GM21381 (cell line): ENCODE measurements around the gene PRAC1.
"Not testable (repeated sequence)": the region's sequence is repeated elsewhere in the genome, so short reads cannot be mapped to it uniquely, and the experiment has no call there.

Experiments used
- ATAC-seq: cut with Tn5 transposase; IDR thresholded peaks from one replicate; pipeline ENCODE4 v1.9.1; 2021; ENCODE audit warnings: mild to moderate bottlenecking, moderate library complexity; ENCODE audit not compliant: unreplicated experiment

Gene PRAC1

DNA sequence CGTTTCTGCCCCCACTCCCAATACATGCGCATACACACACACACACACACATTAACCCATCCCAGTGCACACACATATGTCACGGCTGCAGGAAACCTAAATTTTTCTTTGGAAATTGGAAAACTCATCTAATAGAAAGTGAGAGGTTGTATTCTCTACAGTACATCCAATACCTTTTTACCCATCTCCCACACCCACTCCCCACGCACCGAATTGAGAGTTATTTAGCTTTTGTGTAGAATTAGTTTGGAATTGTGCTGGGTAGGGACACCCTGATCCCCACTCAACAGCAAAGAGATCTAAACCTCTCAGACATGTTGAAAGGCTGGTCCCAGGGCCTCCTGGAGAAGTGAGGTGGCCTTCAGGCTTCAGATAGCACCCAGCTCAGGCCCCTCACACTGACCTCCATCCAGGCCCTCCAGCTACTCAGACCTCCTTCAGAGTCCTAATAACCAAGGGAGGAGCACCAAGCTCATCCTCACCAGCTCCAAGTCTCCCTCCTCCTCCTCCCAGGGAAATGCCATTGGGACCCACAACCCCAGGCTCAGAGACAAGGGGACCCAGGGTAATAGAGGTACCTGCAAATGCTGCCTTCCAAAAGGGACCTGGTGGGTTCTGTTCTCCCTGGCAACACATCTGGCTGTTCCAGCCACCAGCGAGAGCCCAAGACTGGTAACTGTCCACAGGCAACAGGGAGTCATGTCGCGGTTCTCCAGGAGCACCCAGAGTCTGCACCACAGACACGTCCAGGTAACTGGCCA lies 5.3 kb upstream of the PRAC1 start:
- no peak for ATAC-seq

- no peak for ATAC-seq
Measured at GRCh38 chr17:48726916-48727286, 4.6 kb upstream of the PRAC1 start.

DNA sequence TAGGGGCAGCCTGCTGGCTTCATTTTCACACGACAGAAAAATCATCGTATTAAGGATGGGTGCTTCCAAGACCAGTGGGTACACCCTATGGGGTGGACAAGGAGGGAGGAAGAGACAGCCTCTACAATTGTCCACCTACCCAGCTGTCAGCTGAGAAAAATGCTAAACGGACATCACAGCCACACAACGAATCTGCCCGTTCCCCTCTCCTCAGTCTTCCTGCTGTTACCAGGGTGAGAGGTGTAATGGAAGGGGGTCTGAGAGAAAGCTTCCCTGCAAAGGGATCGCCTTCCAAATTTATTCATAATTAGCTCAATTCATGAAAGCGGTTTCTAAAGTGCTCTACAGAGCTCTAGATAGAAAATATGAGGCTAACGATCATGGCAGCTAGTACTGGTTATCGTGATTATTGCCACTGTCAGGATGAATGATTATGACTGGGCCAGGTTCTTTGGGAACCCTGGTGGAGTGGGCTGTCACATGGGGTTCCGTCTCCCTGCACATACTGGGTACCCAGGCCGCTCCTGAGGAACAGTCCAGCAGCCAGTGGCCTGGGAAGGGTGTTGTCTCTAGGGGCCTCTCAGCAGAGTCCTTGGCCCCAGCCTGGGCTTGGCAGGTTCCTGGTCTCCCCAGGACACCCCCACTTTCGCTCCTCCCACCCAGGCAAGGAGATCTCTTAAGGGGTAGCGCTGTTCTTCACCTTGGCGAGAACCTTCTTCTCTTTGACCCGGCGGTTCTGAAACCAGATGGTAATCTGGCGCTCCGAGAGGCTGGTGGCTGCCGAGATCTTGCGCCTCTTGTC lies 4.0 kb upstream of the PRAC1 start:
- no peak for ATAC-seq

DNA sequence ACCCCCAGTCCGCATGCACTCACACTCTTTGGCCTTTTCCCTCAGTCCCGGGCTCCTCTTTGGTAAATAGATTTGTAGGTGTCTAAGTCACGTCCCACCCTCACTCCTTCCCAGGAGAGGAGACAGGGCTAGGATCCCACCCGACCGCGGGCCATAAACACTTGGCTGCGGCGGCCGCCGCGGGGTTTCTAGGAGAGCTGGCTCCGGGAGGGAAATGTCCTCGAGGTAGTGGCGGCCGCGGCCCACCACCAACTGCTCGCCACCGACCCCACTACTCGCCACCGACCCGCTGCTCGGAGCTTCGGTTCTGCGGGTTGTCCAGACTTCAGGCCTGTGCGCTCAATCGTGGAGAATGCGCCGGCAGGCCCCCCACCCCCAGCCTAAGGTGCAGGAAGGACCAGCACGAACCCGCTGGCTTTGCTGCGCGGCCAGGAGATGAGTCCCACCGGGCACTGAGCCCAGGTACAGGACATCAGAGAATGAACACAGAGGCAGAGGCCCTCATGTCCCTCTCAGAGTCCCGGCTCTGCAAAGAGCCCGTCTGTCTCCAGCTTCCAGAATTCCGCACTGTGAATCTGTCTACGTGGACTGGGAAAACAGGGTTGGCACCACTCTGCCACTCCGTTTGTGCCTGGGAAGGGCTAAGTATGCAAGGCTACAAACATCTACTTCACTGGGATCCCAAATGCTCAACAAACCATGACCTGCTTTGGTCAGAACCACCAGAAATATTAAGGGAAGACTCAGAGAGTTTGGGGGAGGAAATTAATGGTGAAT lies 3.2 kb upstream of the PRAC1 start:
- no peak for ATAC-seq

GRCh38 chr17:48725004-48725287 lies 2.6 kb upstream of the PRAC1 start:
- no peak for ATAC-seq

DNA sequence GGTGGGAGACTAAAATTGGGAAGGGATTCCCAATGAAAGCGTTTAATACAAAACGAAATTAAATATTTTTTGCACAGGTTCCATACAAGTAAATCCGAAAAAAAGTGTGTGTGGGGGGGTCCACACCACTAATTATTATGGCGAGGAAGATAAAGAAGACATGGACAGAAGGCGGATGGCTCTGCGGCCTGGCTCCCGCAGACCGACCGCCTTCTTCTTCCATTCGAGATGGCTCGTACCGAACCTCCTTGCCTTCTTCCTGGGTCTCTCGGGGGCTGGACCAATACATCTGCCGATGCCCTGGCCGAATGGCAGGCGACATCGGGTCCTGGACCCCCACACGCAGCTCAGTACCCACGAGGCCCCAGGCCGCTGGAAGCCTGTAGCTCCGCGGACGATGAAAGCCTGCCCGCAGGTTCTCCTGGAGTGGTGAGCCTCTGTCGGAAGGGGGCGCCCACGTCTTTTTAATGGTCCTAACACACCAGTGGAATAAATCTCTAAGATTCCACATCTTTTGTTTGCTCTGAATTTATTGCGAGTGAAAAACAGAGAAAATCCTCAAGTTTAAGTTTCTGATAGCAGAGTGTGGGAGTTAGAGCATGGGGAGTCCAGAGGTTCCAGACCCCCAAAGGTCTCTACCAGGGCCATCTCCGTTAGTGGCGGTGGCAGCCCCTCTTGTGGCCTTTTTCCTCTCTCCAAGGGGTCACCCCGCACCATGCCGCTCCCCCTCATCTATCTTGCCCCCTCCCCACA lies 2.1 kb upstream of the PRAC1 start:
- no peak for ATAC-seq

GRCh38 chr17:48723423-48724250 lies 1.3 kb upstream of the PRAC1 start:
- no peak for ATAC-seq

DNA sequence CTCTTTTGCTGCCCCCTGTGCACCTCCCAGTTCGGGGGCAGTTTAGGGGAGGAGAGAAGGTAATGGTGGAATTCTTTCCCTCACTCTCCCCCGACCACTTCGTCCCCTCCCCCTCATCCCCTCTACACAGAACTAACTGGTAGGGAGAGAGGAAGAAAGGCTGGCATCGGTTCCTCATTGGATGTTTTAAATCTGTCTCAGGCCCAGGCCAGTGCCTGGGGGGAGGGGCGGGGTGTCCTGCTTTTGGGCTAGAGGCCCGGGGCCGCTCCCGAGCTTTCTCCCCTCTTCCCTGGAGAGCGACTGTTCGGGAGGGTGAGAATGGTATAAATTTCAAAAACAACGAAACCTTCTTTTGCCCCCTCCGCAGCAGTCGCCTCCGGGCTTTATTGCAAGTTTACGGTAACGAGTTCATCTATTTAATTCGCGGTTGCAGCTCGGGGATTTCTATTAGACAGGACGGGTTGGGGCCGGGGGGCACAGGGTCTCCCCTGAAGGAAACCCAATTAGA lies 651 bp upstream of the PRAC1 start, which contains the start of gene PRAC2:
Gene PRAC2 (plus strand): TSS at position 271 of the 508 bp plus-strand sequence. CDS start 1,226 bp downstream, outside the sequence.
- ATAC-seq: no peak

DNA sequence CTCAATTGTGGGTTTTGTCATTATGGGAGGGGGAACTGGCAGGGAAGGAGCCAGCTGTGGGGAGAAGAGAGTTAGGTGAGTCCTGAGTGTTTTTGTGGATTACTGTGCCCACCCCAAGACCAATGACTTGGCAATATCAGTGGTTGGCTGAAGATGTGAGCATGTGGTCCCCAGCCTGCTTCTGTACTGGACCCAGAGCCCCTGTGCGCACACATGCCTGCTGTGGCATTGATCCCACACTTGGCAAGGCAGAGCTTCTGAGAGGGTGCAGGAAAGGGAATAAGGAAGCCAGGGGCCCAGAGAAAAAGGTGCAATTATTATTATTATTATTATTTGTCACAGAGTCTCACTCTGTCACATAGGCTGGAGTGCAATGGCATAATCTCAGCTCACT lies 1.3 kb downstream of the PRAC1 start:
- no peak for ATAC-seq

DNA sequence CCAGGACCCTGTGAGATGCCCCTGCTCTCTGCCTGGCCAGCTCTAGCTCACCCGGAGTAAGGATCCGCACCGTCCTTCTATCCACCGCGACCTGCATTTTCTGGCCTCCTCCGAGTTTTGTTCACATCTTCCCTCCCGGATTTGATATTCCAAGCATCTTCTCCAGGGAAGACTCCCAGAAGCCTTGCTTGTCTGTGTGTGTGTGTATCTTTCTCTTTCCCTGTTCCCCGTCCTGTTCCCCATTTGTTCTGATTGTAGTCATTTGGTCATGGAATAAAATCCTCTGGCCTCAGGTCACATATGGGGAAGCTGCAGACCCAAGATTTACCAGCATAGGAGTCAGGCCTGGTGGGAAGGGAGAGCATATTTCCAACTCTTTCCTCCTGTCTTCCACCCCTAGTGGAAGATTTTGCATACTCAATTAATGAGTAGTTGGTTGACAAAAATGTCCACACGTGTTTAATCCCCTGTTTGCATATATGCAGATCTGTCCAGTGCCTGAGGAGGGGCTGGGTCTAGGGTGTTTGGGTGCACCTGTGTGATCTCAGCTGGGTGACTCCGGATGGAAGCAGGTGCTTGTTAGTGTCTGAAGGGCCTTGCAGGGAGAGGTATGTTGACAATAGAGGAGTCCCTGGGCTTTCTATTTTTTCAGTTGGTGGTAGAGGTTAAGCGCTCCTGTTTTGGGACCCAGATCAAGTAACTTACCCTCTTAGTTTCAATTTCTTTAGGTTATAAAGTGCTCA lies 1.9 kb downstream of the PRAC1 start:
- no peak for ATAC-seq

DNA sequence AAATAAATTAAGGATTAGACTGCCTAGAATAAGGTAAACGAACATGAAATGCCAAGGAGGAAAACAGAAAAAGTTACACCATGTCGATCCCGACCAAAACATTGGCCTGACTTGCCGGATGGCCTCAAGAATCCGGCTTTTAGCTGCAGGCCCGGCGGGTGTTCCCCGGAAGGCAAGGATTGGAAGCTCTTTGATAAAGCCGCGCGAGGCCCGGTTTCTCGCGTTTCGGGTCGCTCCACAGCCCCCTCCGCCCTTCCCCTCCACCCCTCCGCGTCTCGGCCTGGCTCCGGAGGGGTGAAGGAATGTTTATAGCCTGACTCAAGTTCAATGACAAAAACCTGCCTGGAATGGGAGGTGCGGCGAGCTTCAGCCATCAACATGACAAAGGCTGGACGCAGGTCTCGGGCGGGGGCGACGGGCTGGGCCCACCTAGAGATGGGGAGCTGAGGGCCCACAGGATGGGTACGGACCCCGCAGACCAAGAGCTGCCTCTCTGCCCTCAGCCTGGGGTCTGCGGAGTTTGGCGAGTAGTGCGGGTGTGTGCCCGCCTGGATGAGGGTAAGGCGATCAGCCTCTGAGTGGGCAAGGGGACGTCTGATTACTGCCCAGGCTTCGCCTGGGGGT lies 2.6 kb downstream of the PRAC1 start:
- ATAC-seq: no peak

DNA sequence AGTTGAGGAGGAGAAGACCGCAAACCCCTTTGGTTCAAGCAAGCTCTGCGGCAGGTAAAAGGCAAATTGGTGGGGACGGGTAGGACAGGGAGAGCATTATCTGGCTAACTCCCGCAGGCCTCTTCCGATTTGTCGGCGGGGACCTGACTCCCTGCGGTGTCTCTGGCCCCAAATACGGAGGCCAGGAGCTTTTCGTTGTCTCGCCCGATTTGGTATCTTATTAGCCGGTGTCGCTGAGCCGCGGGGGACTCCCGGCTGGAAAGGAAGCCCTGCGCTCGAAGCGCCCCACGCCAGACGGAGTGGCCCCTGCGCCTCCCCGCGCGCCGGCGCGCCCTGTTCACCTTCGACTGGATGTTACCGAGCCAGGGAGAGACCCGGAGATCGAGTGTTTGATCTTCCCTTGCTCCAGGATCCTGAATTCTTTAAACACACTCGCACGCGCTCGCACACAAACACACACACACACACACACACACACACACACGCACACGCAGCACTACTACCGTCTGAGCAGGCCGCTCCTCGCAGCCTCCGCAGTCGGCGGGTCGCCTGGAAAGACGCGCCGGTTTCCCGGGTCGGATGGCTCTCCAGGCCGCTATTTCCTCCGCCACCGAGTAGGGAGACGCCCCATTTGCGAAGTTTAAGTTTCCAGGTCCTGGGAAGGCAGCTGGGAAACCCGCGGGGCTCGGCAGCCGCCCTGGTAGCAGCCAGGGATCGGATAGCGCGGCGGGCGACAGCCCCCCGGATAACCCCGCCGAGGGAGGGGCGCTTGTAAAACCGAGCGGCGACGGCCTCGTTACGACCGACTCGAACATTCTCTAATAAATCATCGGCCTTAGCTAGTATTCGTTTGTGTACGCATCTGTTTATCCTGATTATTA lies 3.3 kb downstream of the PRAC1 start:
- ATAC-seq: no peak

DNA sequence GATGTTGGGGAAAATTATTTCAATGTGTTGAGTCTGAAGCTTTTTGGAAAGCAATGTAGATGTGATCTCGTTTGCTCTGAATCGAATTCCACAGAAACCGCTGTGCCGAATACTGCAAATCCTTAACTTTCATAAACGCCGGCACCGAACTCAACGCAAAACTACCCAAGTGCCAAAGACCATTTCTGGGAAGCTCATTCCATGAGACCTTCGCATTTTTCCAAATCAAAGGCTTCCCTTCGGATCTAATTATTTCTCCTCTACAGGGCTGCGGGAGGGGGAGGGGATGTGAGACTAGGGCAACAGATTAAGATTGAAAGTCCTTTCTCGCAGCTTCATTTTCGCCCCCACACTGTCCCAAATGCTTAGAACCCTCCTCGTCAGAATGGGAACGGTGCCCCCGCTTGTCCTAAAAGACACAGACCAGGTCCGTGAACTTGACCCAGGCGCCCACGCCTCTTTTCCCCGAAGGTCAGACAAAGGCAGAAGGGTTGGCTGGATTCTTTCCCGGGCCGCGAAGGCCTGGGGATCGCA lies 4.0 kb downstream of the PRAC1 start:
- no peak for ATAC-seq

GRCh38 chr17:48717367-48718226 lies 4.7 kb downstream of the PRAC1 start:
- no peak for ATAC-seq

- not testable (repeated sequence) for ATAC-seq
Measured at GRCh38 chr17:48716549-48716948, 5.8 kb downstream of the PRAC1 start.
